HepG2 (cell line): ENCODE measurements around the gene SMAD6. TPM values are rescaled to one million over a fixed set of nuclear protein-coding genes. Genes with fewer than 3 reads are reported as not detected.

ENCODE experiments used
- ATM ChIP-seq: fragments of 450-650 bp; IDR thresholded peaks from 2 replicates; pipeline ENCODE4 v1.7.1; 2017; ENCODE audit warnings: mild to moderate bottlenecking, borderline replicate concordance
- CHD4 ChIP-seq: fragments of 200-600 bp; sonication (generic); IDR thresholded peaks from 2 replicates; pipeline ENCODE4 v1.7.0; 2017; ENCODE audit warnings: mild to moderate bottlenecking, low read length, borderline replicate concordance
- DMAP1 ChIP-seq: IDR thresholded peaks from 2 replicates; pipeline ENCODE4 v1.6.1; 2016
- ELF1 ChIP-seq: sonication (generic); formaldehyde crosslinking; IDR thresholded peaks from 2 replicates; pipeline ENCODE4 v1.4.0; 2020; ENCODE audit warnings: missing genetic modification reagents
- FOXJ3 ChIP-seq: sonication (generic); formaldehyde crosslinking; IDR thresholded peaks from 2 replicates; pipeline ENCODE4 v1.4.0; 2020; ENCODE audit warnings: missing genetic modification reagents, mild to moderate bottlenecking, borderline replicate concordance
- MIER2 ChIP-seq: IDR thresholded peaks from 2 replicates; pipeline ENCODE4 v1.6.1; 2016; ENCODE audit warnings: missing biosample characterization, missing genetic modification reagents
- NFYB ChIP-seq: sonication (generic); formaldehyde crosslinking; IDR thresholded peaks from 2 replicates; pipeline ENCODE4 v1.4.0; 2020; ENCODE audit warnings: missing genetic modification reagents
- NPAS2 ChIP-seq: sonication (generic); formaldehyde crosslinking; IDR thresholded peaks from 2 replicates; pipeline ENCODE4 v1.8.0; 2022; ENCODE audit warnings: mild to moderate bottlenecking, missing genetic modification reagents, borderline replicate concordance
- RARA ChIP-seq: IDR thresholded peaks from 2 replicates; pipeline ENCODE4 v1.6.1; 2016; ENCODE audit warnings: missing genetic modification reagents, missing compliant biosample characterization
- STAT5B ChIP-seq: sonication (generic); formaldehyde crosslinking; IDR thresholded peaks from 2 replicates; pipeline ENCODE4 v1.4.0; 2020; ENCODE audit warnings: missing genetic modification reagents
- ZFAT ChIP-seq: sonication (generic); formaldehyde crosslinking; conservative IDR thresholded peaks from 2 replicates; pipeline ENCODE4 v1.8.1; 2023; ENCODE audit warnings: missing genetic modification reagents, inconsistent platforms
- ZFX ChIP-seq: sonication (generic); formaldehyde crosslinking; IDR thresholded peaks from 2 replicates; pipeline ENCODE4 v1.4.0; 2020; ENCODE audit warnings: mild to moderate bottlenecking, low read depth, missing genetic modification reagents, moderate library complexity
- ZNF251 ChIP-seq: sonication (generic); formaldehyde crosslinking; IDR thresholded peaks from 2 replicates; pipeline ENCODE4 v1.9.0; 2021; ENCODE audit warnings: mild to moderate bottlenecking, missing genetic modification reagents
- ZNF263 ChIP-seq: sonication (generic); formaldehyde crosslinking; IDR thresholded peaks from 2 replicates; pipeline ENCODE4 v1.4.0; 2020; ENCODE audit warnings: missing genetic modification reagents
- ZNF282 ChIP-seq: fragments of 450-650 bp; IDR thresholded peaks from 2 replicates; pipeline ENCODE4 v1.6.1; 2018; ENCODE audit not compliant: partially characterized antibody
- polyA plus RNA-seq, 8 experiments: library from polyadenylated mRNA; depleted of rRNA in 3 of 8; stranded (reverse) in 7 of 8; unstranded in 1 of 8; fragments of >200 nt; fragmentation: Illumina TruSeq in 4 of 8; extraction: Trizol in 4 of 8; gene quantifications; 2 replicates each; pipeline versions ENCODE4 v1.2.1 to v1.2.3, GENCODE V29; 2011 to 2016; ENCODE audit warnings: low read depth in 4 of 8, missing spikeins in 1 of 8, mixed read lengths in 1 of 8; ENCODE audit not compliant: insufficient read depth in 1 of 8
- total RNA-seq, 5 experiments: library from RNA; depleted of rRNA; stranded (reverse); fragments of >200 nt; fragmentation: Illumina TruSeq; extraction: Trizol; gene quantifications; 2 replicates each; pipeline ENCODE4 v1.2.3, GENCODE V29; 2016; ENCODE audit warnings: low read depth in 1 of 5
- TF ChIP-seq, protein P1 (sequence below): sonication (generic); formaldehyde crosslinking; IDR thresholded peaks from 2 replicates; pipeline ENCODE4 v1.9.0; 2021; ENCODE audit warnings: missing genetic modification reagents, borderline replicate concordance
- TF ChIP-seq, protein P2 (sequence below): sonication (generic); formaldehyde crosslinking; IDR thresholded peaks from 2 replicates; pipeline ENCODE4 v1.5.0; 2020; ENCODE audit warnings: missing genetic modification reagents, mild to moderate bottlenecking, borderline replicate concordance
- TF ChIP-seq, protein P3 (sequence below): sonication (generic); formaldehyde crosslinking; IDR thresholded peaks from 2 replicates; pipeline ENCODE4 v1.4.0; 2020; ENCODE audit warnings: missing genetic modification reagents, borderline replicate concordance
- TF ChIP-seq, protein P4 (sequence below): sonication (generic); formaldehyde crosslinking; IDR thresholded peaks from 2 replicates; pipeline ENCODE4 v1.9.0; 2021; ENCODE audit warnings: mild to moderate bottlenecking, missing genetic modification reagents

The SMAD6 gene
- total and polyA plus RNA-seq, 2 of the 13 experiments (the other 11 are each of a cell fraction or from before 2014, with no cell fraction given): 3.3 to 4.4 TPM

DNA sequence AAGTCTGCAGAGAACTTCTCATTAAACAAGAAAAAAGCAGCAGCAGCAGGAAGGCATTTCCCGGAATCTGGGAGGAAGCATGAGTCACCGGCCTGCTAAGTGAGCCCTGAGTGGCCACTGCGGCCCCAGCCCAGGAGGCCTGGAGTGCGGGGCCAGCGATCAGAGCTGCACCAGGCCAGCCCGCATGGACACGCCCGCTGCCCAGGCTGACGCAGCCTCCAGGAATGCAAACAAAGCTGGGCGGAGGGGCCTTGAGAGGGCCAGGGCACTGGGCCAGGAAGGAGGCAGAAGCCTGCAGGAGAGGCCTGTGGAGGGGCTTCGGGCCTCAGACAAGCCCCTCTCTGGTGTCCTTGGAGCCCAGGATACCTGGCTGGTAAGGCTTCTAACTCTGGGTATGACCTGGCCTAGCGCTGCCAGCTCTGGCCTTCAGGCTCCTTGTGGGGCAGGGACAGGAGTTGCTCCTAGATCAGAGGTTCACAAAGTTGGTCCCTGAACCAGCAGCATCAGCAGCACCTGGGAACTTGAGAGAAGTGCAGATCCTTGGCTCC lies 101.2 kb downstream of the SMAD6 start (continued):
- TF ChIP-seq ZFX (CRISPR knock-in tag) (peak; percentile 90), ELF1 (CRISPR knock-in tag) (peak; percentile 58; the same call in 1 of the 2 replicates), ZNF251 (CRISPR knock-in tag) (no peak), DMAP1 (CRISPR knock-in tag) (peak; percentile 49; the same call in 1 of the 2 replicates), ZNF263 (CRISPR knock-in tag) (no peak), NFYB (CRISPR knock-in tag) (no peak), RARA (CRISPR knock-in tag) (peak; percentile 69), FOXJ3 (CRISPR knock-in tag) (no peak; the same call in 1 of the 2 replicates), ZNF282 (no peak), NPAS2 (CRISPR knock-in tag) (no peak), ZFAT (CRISPR knock-in tag) (no peak), CHD4 (no peak), STAT5B (CRISPR knock-in tag) (no peak), ATM (no peak), MIER2 (no peak)
- TF ChIP-seq, protein P1, sequence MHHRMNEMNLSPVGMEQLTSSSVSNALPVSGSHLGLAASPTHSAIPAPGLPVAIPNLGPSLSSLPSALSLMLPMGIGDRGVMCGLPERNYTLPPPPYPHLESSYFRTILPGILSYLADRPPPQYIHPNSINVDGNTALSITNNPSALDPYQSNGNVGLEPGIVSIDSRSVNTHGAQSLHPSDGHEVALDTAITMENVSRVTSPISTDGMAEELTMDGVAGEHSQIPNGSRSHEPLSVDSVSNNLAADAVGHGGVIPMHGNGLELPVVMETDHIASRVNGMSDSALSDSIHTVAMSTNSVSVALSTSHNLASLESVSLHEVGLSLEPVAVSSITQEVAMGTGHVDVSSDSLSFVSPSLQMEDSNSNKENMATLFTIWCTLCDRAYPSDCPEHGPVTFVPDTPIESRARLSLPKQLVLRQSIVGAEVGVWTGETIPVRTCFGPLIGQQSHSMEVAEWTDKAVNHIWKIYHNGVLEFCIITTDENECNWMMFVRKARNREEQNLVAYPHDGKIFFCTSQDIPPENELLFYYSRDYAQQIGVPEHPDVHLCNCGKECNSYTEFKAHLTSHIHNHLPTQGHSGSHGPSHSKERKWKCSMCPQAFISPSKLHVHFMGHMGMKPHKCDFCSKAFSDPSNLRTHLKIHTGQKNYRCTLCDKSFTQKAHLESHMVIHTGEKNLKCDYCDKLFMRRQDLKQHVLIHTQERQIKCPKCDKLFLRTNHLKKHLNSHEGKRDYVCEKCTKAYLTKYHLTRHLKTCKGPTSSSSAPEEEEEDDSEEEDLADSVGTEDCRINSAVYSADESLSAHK (CRISPR knock-in tag): no peak
- TF ChIP-seq, protein P2, sequence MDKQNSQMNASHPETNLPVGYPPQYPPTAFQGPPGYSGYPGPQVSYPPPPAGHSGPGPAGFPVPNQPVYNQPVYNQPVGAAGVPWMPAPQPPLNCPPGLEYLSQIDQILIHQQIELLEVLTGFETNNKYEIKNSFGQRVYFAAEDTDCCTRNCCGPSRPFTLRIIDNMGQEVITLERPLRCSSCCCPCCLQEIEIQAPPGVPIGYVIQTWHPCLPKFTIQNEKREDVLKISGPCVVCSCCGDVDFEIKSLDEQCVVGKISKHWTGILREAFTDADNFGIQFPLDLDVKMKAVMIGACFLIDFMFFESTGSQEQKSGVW: no peak
- TF ChIP-seq, protein P3, sequence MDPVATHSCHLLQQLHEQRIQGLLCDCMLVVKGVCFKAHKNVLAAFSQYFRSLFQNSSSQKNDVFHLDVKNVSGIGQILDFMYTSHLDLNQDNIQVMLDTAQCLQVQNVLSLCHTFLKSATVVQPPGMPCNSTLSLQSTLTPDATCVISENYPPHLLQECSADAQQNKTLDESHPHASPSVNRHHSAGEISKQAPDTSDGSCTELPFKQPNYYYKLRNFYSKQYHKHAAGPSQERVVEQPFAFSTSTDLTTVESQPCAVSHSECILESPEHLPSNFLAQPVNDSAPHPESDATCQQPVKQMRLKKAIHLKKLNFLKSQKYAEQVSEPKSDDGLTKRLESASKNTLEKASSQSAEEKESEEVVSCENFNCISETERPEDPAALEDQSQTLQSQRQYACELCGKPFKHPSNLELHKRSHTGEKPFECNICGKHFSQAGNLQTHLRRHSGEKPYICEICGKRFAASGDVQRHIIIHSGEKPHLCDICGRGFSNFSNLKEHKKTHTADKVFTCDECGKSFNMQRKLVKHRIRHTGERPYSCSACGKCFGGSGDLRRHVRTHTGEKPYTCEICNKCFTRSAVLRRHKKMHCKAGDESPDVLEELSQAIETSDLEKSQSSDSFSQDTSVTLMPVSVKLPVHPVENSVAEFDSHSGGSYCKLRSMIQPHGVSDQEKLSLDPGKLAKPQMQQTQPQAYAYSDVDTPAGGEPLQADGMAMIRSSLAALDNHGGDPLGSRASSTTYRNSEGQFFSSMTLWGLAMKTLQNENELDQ (CRISPR knock-in tag): no peak
- TF ChIP-seq, protein P4, sequence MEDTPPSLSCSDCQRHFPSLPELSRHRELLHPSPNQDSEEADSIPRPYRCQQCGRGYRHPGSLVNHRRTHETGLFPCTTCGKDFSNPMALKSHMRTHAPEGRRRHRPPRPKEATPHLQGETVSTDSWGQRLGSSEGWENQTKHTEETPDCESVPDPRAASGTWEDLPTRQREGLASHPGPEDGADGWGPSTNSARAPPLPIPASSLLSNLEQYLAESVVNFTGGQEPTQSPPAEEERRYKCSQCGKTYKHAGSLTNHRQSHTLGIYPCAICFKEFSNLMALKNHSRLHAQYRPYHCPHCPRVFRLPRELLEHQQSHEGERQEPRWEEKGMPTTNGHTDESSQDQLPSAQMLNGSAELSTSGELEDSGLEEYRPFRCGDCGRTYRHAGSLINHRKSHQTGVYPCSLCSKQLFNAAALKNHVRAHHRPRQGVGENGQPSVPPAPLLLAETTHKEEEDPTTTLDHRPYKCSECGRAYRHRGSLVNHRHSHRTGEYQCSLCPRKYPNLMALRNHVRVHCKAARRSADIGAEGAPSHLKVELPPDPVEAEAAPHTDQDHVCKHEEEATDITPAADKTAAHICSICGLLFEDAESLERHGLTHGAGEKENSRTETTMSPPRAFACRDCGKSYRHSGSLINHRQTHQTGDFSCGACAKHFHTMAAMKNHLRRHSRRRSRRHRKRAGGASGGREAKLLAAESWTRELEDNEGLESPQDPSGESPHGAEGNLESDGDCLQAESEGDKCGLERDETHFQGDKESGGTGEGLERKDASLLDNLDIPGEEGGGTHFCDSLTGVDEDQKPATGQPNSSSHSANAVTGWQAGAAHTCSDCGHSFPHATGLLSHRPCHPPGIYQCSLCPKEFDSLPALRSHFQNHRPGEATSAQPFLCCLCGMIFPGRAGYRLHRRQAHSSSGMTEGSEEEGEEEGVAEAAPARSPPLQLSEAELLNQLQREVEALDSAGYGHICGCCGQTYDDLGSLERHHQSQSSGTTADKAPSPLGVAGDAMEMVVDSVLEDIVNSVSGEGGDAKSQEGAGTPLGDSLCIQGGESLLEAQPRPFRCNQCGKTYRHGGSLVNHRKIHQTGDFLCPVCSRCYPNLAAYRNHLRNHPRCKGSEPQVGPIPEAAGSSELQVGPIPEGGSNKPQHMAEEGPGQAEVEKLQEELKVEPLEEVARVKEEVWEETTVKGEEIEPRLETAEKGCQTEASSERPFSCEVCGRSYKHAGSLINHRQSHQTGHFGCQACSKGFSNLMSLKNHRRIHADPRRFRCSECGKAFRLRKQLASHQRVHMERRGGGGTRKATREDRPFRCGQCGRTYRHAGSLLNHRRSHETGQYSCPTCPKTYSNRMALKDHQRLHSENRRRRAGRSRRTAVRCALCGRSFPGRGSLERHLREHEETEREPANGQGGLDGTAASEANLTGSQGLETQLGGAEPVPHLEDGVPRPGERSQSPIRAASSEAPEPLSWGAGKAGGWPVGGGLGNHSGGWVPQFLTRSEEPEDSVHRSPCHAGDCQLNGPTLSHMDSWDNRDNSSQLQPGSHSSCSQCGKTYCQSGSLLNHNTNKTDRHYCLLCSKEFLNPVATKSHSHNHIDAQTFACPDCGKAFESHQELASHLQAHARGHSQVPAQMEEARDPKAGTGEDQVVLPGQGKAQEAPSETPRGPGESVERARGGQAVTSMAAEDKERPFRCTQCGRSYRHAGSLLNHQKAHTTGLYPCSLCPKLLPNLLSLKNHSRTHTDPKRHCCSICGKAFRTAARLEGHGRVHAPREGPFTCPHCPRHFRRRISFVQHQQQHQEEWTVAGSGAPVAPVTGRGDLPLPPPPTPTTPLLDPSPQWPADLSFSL: no peak
